Activated CD4-positive, alpha-beta T cell treated with anti-CD3 and anti-CD28 coated beads, Interleukin-2, amount 10 ng/mL, durations not matched to agents 7 days and 5 days (primary cell): ENCODE measurements around the gene HIC1. TPM values are rescaled to one million over a fixed set of nuclear protein-coding genes. Genes with fewer than 3 reads are reported as not detected.
A peak's percentile ranks its signal among the peaks of the same experiment; 100 is the strongest.
"Not testable (repeated sequence)": the region's sequence is repeated elsewhere in the genome, so short reads cannot be mapped to it uniquely, and the experiment has no call there.

ENCODE experiments used
- CTCF ChIA-PET: fragments of 350-600 bp; sonication (Branson Sonifier 250); formaldehyde crosslinking; loops from one replicate; lab custom pipeline; 2021; ENCODE audit warnings: antibody characterized with exemption; lab: Charles Lee
- POLR2A ChIA-PET: fragments of 350-600 bp; sonication (Branson Sonifier 250); formaldehyde crosslinking; loops from one replicate; lab custom pipeline; 2021; ENCODE audit warnings: antibody characterized with exemption; lab: Charles Lee
- DNase-seq: peaks from one replicate; pipeline ENCODE4 v3.0.0-alpha.2; 2020
- H3K27ac Mint-ChIP-seq: one replicate; pipeline ENCODE4 v1.8.0; 2021; ENCODE audit warnings: mild to moderate bottlenecking, moderate library complexity, mixed read lengths
- H3K27me3 Mint-ChIP-seq: one replicate; pipeline ENCODE4 v1.8.0; 2021; ENCODE audit warnings: mixed read lengths
- H3K36me3 Mint-ChIP-seq: one replicate; pipeline ENCODE4 v1.8.0; 2021; ENCODE audit warnings: low read depth, mixed read lengths
- H3K4me1 Mint-ChIP-seq: one replicate; pipeline ENCODE4 v1.8.0; 2021; ENCODE audit warnings: mixed read lengths
- H3K4me3 Mint-ChIP-seq: one replicate; pipeline ENCODE4 v1.8.0; 2021; ENCODE audit warnings: mild to moderate bottlenecking, moderate library complexity, mixed read lengths
- H3K9me3 Mint-ChIP-seq: one replicate; pipeline ENCODE4 v1.8.0; 2021; ENCODE audit warnings: mixed read lengths
- total RNA-seq, 2 experiments: library from RNA; stranded (reverse); gene quantifications; one replicate each; pipeline ENCODE4 v1.2.3, GENCODE V29; 2021

HIC1 gene
- 10 to 100 TPM; 29.0 to 31.0 TPM for total RNA-seq

DNA sequence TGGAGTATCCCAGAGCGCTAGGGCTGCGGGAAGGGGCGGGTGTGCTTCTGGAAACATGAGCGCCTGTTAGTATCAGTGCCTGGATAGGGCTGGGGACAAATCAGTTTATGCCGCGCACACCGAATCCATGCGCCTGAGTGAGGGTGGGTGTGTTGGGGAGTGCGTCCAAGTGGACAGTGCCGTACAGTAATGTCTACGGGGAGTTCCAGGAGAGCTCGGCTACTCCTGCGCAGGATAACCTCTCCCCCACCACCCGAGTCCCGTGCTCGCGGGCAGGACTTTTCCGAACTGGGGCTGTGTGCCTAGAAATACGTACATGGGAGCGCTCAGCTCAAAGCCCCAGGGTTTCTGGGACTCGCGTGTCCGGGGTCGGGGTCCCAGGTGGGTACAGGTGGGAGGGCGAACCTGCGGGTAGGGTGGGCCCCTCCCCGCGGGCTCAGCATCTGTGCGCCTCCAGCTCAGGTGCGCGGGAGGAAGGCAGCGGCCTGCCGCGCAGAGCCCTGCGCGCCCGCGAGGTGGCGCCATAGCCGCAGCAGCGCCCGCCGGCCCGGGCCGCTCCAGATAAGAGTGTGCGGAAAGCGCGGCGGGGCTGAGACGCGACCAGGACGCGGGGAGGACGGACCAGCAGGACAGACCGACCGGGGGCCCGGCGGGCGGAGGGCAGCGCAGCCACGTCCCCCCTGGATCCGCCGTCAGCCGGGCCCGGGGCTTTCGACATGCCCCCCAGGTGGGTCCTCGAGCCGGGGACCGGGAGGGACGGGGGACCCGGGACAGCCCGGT lies at the start of gene HIC1:
Gene HIC1 (plus strand): TSS at position 592 of the 780 bp plus-strand sequence. CDS start 1,588 bp downstream, outside the sequence.
- ChIA-PET CTCF (interaction anchor here (0.5 to 8.5 kb wide), 60 partner anchors 8 to 361 kb away, joined by 3 to 210 read pairs (median 4); partner anchors contain the start of genes RTN4RL1, SGSM2 and TSR1), POLR2A (interaction anchor here (1.0 to 1.3 kb wide), 2 partner anchors 33 to 248 kb away, joined by 4 read pairs; partner anchors contain the start of genes SMG6 and SRR)
- peak within 1 kb of the TSS; percentile 82 for H3K27ac Mint-ChIP-seq
- peaks cover 24% of the 10 kb centered on the region for H3K4me1 Mint-ChIP-seq
- peak; percentile 78 for DNase-seq
- no peaks in the 10 kb centered on the region for H3K9me3 Mint-ChIP-seq
- peaks cover 14% of the 10 kb centered on the region for H3K27me3 Mint-ChIP-seq
- peak within 1 kb of the TSS; percentile 69 for H3K4me3 Mint-ChIP-seq
- H3K36me3 Mint-ChIP-seq: peaks cover 7% of the 10 kb centered on the region

DNA sequence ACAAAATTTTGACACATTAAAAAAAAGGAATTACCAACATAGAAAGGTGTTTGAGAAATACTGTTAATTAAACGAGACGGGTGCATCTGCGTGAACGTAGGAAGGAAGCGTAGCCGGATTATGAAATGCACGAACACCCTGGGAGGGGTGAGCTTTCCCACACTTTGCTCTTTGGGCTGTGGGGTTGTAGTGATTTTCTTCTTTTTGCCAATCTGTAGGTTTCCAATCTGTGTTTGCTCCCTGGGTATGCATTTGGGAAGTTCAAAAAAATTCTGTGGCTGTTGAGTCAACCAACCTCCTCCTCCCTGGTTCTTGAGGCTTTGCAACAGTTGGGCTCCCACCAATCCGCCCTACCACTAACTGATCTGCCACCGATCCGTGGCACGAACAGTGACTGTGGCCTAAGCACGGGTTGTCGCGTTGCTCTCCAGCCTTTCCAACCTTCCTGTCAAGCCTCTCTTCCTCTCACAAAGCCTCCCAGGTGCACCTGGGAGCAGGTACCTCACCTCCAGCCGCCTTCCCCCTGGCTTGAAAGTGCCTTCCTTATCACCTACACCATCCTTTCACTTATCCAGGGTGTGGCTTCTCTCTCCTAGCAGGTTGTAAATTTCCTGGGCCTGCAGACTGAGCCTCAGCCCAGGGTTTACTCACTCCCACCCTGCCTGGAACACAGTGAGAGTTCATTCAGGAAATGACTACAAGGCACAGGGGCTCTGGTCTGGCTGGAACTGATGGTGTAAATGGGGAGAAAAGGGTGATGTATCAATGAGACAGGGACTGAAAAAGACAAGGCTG lies 46.4 kb upstream of the HIC1 start:
- POLR2A ChIA-PET: no interaction called here
- DNase-seq: no peak
- no peak overlapping the region for H3K27ac Mint-ChIP-seq
- CTCF ChIA-PET: interaction anchor here (0.6 kb wide), 1 partner anchor 1485 kb away, joined by 3 read pairs; no protein-coding TSS in a partner anchor
- H3K9me3 Mint-ChIP-seq: no peaks in the 10 kb centered on the region
- no peak overlapping the region for H3K4me3 Mint-ChIP-seq
- H3K36me3 Mint-ChIP-seq: no peaks in the 10 kb centered on the region
- peaks cover 8% of the 10 kb centered on the region for H3K27me3 Mint-ChIP-seq
- no peaks in the 10 kb centered on the region for H3K4me1 Mint-ChIP-seq

GRCh38 chr17:2009737-2010136 lies 45.2 kb upstream of the HIC1 start:
- POLR2A ChIA-PET: no interaction called here
- CTCF ChIA-PET: interaction anchor here (0.6 kb wide), 1 partner anchor 340 kb away, joined by 3 read pairs; no protein-coding TSS in a partner anchor
- DNase-seq: no peak
- H3K4me3 Mint-ChIP-seq: no peak overlapping the region
- no peak overlapping the region for H3K27ac Mint-ChIP-seq
- peaks cover 8% of the 10 kb centered on the region for H3K27me3 Mint-ChIP-seq
- no peaks in the 10 kb centered on the region for H3K36me3 Mint-ChIP-seq
- no peaks in the 10 kb centered on the region for H3K4me1 Mint-ChIP-seq
- peaks cover 3% of the 10 kb centered on the region for H3K9me3 Mint-ChIP-seq

DNA sequence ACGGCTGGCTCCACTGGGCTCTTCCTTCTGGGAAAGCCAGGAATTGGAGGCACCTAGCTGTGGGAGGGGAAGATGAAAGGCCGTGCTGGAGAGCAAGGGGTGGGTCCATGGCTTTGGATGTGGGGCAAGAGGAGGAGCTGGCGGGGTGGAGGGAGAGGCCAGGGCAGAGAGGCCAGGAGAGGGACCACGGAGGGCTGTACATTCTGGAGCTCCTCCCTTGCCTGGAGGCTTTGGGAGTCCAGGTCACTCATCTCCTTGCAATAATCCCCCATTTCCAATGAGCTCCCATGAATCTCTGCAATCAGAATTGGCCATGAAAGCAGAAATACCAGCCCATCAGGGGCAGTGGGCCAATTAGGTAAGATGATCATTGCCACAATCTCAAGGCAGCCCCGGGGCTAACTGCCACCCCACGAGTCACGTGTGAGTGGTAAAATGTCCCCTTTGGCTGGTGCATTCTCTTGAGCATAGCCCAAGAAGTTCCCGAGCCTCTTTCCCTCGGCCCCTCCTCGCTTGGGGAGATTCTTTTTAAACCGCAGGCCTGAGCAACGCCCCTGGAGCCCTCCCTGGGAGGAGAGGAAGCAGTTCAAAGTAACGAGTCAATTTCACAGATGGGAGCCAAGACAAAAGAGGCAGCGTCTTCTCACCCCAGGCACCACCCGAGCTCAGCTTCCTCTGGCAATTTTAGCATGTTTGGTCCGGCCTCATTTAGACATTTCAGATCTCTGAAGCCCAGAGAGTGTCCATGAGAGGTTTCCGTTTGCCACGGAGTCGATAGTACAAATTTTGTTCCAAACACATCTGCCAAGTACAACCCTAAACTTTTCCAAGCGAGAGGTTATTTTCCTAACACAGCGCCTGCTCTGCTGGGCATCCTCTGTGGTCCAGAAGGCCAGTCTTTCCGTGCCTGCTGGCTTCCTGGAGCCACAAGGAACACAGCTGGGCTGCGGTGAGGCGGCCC lies 43.2 kb upstream of the HIC1 start:
- peaks cover 3% of the 10 kb centered on the region for H3K9me3 Mint-ChIP-seq
- no peaks in the 10 kb centered on the region for H3K36me3 Mint-ChIP-seq
- H3K27me3 Mint-ChIP-seq: peaks cover 11% of the 10 kb centered on the region
- POLR2A ChIA-PET: no interaction called here
- H3K4me3 Mint-ChIP-seq: no peak overlapping the region
- H3K27ac Mint-ChIP-seq: no peak overlapping the region
- DNase-seq: no peak
- no peaks in the 10 kb centered on the region for H3K4me1 Mint-ChIP-seq
- CTCF ChIA-PET: interaction anchor here (0.6 to 1.2 kb wide), 3 partner anchors 9 to 725 kb away, joined by 3 to 4 read pairs (median 3); no protein-coding TSS in a partner anchor

GRCh38 chr17:2012499-2012898 lies 42.4 kb upstream of the HIC1 start:
- no peaks in the 10 kb centered on the region for H3K36me3 Mint-ChIP-seq
- no peak overlapping the region for H3K27ac Mint-ChIP-seq
- peaks cover 3% of the 10 kb centered on the region for H3K9me3 Mint-ChIP-seq
- POLR2A ChIA-PET: no interaction called here
- peaks cover 11% of the 10 kb centered on the region for H3K27me3 Mint-ChIP-seq
- no peak for DNase-seq
- CTCF ChIA-PET: no interaction called here
- H3K4me1 Mint-ChIP-seq: no peaks in the 10 kb centered on the region
- no peak overlapping the region for H3K4me3 Mint-ChIP-seq

- H3K27ac Mint-ChIP-seq, POLR2A ChIA-PET, DNase-seq, H3K9me3 Mint-ChIP-seq, H3K4me1 Mint-ChIP-seq, H3K4me3 Mint-ChIP-seq, H3K36me3 Mint-ChIP-seq: not testable (repeated sequence)
- peaks cover 17% of the 10 kb centered on the region for H3K27me3 Mint-ChIP-seq
- CTCF ChIA-PET: interaction anchor here (0.6 kb wide), 1 partner anchor 13 kb away, joined by 7 read pairs; no protein-coding TSS in a partner anchor
Measured at GRCh38 chr17:2013220-2013993, 41.5 kb upstream of the HIC1 start.

DNA sequence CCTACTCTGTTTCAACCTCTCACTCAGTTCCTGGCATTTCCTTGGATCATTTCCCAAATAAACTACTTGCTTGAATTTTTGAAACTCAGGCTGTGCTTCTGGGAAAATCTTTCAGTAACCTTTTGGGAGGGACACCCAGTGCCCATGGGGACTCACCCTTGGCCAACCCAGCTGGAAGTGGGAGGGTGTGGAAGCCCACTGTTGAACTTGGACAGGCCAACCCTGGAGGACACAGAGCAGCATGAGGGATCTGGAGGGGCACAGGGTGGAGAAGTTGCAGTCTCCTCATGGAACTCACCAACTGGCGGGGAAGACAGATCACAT lies 40.9 kb upstream of the HIC1 start:
- CTCF ChIA-PET: interaction anchor here (0.6 kb wide), 1 partner anchor 13 kb away, joined by 7 read pairs; no protein-coding TSS in a partner anchor

DNA sequence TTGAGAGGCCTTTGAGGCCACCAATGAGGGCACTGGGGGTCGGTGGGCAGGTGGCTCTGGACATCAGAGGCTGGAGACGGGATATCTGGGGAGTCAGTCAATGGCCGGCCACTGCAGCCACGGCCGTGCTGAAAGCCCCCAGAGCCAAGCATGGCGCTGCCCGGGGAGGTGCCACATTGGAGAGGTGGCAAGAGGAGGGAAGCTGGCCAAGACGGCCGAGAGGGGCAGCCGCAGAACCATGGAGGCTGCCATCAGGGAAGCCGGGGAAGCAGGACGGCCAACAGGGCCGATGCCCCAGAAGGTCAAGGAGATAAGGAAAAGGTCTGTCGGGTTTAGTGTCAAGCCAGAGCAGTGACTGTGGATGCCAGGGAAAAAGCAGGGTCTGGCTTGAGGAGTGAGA lies 39.6 kb upstream of the HIC1 start:
- Mint-ChIP-seq H3K27ac (no peak overlapping the region), H3K36me3 (no peaks in the 10 kb centered on the region), H3K9me3 (peaks cover 3% of the 10 kb centered on the region), H3K4me1 (no peaks in the 10 kb centered on the region), H3K27me3 (peaks cover 32% of the 10 kb centered on the region), H3K4me3 (no peak overlapping the region)
- ChIA-PET POLR2A (no interaction called here), CTCF (interaction anchor here (0.6 kb wide), 1 partner anchor 296 kb away, joined by 3 read pairs; no protein-coding TSS in a partner anchor)
- no peak for DNase-seq

More for the DNA sequence above, 40.9 kb upstream of the HIC1 start:
- Mint-ChIP-seq H3K27me3 (peaks cover 20% of the 10 kb centered on the region), H3K4me3 (no peak overlapping the region), H3K4me1 (no peaks in the 10 kb centered on the region), H3K36me3 (no peaks in the 10 kb centered on the region), H3K9me3 (peaks cover 3% of the 10 kb centered on the region), H3K27ac (no peak overlapping the region)
- DNase-seq: no peak
- POLR2A ChIA-PET: no interaction called here

- H3K9me3 Mint-ChIP-seq: peaks cover 3% of the 10 kb centered on the region
- peaks cover 40% of the 10 kb centered on the region for H3K27me3 Mint-ChIP-seq
- no peak overlapping the region for H3K27ac Mint-ChIP-seq
- no peaks in the 10 kb centered on the region for H3K36me3 Mint-ChIP-seq
- no peak overlapping the region for H3K4me3 Mint-ChIP-seq
- no peaks in the 10 kb centered on the region for H3K4me1 Mint-ChIP-seq
- CTCF ChIA-PET: interaction anchor here (0.6 kb wide), 1 partner anchor 239 kb away, joined by 3 read pairs; no protein-coding TSS in a partner anchor
- POLR2A ChIA-PET: no interaction called here
- no peak for DNase-seq
Measured at GRCh38 chr17:2016494-2016893, 38.4 kb upstream of the HIC1 start.

DNA sequence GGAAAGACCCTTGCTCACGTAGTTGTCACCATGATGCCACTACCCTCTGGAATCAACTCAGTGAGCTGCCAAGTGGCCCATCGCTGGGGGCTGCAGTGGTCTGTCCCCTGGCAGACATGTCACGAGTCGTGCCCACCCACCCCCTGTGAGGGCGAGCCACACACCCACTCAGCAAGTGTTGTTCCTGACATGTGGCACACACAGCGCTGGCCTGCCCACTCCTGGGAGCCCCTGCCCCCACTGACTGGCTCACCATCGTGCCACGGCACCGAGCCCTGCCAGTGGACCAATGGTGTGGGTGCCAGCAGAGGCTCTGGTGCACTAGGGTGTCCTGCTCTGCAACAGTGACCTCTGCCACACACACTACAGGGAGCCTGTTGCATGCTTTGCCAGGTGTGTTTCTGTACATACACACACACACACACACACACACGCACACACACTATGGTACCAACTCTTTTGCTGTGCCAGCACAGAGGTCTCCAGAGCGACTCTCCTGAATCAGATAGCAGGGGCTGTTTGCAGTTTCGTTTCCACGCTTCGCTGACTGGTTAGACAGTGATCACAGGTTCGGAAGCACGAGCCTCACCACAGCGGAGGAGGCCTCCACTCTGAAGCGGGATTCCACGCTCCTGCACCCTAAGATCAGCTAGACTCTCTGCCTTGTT lies 37.5 kb upstream of the HIC1 start:
- no peaks in the 10 kb centered on the region for H3K4me1 Mint-ChIP-seq
- no peak overlapping the region for H3K4me3 Mint-ChIP-seq
- POLR2A ChIA-PET: no interaction called here
- DNase-seq: no peak
- H3K27ac Mint-ChIP-seq: no peak overlapping the region
- H3K27me3 Mint-ChIP-seq: peaks cover 38% of the 10 kb centered on the region
- H3K9me3 Mint-ChIP-seq: peaks cover 3% of the 10 kb centered on the region
- no peaks in the 10 kb centered on the region for H3K36me3 Mint-ChIP-seq
- CTCF ChIA-PET: interaction anchor here (0.9 kb wide), 1 partner anchor 107 kb away, joined by 5 read pairs; no protein-coding TSS in a partner anchor
